ENCODE measurements around the gene PLCB1. TPM values are rescaled to one million over a fixed set of nuclear protein-coding genes. Genes with fewer than 3 reads are reported as not detected.

PLCB1 gene
- total RNA-seq, 1 experiment from 2014 or later: 6.8 TPM

DNA sequence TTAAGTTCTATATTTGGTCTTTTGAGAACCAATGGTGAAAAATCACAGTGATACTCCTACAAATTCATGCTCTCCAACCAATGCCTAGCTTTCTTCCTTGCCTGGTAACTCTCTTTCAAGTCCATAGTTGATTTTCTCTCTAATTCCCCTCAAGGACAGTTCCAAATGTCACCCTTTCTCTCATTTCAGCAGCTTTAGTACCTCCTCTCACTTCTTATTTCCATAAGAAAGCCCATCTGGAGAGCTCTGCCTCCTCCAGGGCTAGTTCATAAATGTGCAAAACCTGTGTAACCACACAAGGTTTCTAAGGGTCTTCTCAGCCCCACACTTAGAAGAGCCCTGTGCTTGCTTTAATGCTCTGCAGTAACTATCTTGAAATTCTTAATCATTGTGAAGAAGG lies 781.4 kb downstream of the PLCB1 start:
- CTCF ChIA-PET: no interaction called here
- Histone ChIP-seq H3K4me1 (ENCODE audit: insufficient read depth, low read length, poor library complexity, severe bottlenecking) (no peaks in the 10 kb centered on the region), H3K4me3 (ENCODE audit: low read depth, low read length, poor library complexity, severe bottlenecking) (no peak overlapping the region), H3K36me3 (ENCODE audit: insufficient read depth, low read length, poor library complexity, severe bottlenecking) (no peaks in the 10 kb centered on the region), H3K27me3 (replicated peaks; ENCODE audit: insufficient read depth, low read depth, low read length, poor library complexity) (no peaks in the 10 kb centered on the region), H3K27ac (ENCODE audit: low read depth, low read length, poor library complexity, severe bottlenecking) (no peak overlapping the region), H3K9me3 (ENCODE audit: low read depth, low read length, poor library complexity, severe bottlenecking) (no peaks in the 10 kb centered on the region)
- intact Hi-C loops (cut with micrococcal nuclease; ENCODE audit: unreplicated experiment): no loop called here
- TF ChIP-seq, protein P1, sequence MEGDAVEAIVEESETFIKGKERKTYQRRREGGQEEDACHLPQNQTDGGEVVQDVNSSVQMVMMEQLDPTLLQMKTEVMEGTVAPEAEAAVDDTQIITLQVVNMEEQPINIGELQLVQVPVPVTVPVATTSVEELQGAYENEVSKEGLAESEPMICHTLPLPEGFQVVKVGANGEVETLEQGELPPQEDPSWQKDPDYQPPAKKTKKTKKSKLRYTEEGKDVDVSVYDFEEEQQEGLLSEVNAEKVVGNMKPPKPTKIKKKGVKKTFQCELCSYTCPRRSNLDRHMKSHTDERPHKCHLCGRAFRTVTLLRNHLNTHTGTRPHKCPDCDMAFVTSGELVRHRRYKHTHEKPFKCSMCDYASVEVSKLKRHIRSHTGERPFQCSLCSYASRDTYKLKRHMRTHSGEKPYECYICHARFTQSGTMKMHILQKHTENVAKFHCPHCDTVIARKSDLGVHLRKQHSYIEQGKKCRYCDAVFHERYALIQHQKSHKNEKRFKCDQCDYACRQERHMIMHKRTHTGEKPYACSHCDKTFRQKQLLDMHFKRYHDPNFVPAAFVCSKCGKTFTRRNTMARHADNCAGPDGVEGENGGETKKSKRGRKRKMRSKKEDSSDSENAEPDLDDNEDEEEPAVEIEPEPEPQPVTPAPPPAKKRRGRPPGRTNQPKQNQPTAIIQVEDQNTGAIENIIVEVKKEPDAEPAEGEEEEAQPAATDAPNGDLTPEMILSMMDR (conservative IDR thresholded peaks at IDR 0.05; ENCODE audit: low read depth, low read length): no peak
- TF ChIP-seq EZH2 (IDR thresholded peaks at IDR 0.05; ENCODE audit: borderline replicate concordance, low read depth, low read length, poor library complexity, severe bottlenecking): no peak
- no peak for DNase-seq (ENCODE audit: low spot score)
- BruUV-seq (replicated peaks): no TSS peak
- POLR2A ChIA-PET (ENCODE audit: low non-redundant PET): no interaction called here

DNA sequence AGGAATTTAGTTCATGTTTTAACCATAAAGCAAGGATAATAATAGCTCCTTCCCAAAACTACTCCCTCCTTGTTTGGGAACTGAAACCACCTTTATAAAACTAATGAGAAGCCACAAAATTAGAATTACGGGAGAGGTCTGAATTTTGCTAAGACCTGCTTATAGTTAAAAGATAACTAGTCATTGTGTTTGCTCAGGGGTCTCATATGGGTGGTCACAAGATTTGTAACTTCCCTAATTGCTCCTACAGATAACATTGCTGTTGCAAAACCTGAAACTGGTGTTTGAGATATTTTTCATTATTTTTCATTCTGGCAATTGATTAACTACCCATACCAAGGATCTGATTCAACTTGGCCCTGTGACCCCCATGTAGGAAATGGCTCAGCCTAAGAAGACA lies 782.4 kb downstream of the PLCB1 start:
- no peak overlapping the region for H3K4me3 ChIP-seq (ENCODE audit: low read depth, low read length, poor library complexity, severe bottlenecking)
- H3K27ac ChIP-seq (ENCODE audit: low read depth, low read length, poor library complexity, severe bottlenecking): no peak overlapping the region
- no peaks in the 10 kb centered on the region for H3K27me3 ChIP-seq (replicated peaks; ENCODE audit: insufficient read depth, low read depth, low read length, poor library complexity)
- TF ChIP-seq, protein P1 (conservative IDR thresholded peaks at IDR 0.05; ENCODE audit: low read depth, low read length): no peak
- no peak for TF ChIP-seq EZH2 (IDR thresholded peaks at IDR 0.05; ENCODE audit: borderline replicate concordance, low read depth, low read length, poor library complexity, severe bottlenecking)
- intact Hi-C loops (cut with micrococcal nuclease; ENCODE audit: unreplicated experiment): no loop called here
- ChIA-PET POLR2A (ENCODE audit: low non-redundant PET) (no interaction called here), CTCF (no interaction called here)
- no peak for DNase-seq (ENCODE audit: low spot score)
- no peaks in the 10 kb centered on the region for H3K36me3 ChIP-seq (ENCODE audit: insufficient read depth, low read length, poor library complexity, severe bottlenecking)
- H3K9me3 ChIP-seq (ENCODE audit: low read depth, low read length, poor library complexity, severe bottlenecking): no peaks in the 10 kb centered on the region
- no TSS peak for BruUV-seq (replicated peaks)
- no peaks in the 10 kb centered on the region for H3K4me1 ChIP-seq (ENCODE audit: insufficient read depth, low read length, poor library complexity, severe bottlenecking)

DNA sequence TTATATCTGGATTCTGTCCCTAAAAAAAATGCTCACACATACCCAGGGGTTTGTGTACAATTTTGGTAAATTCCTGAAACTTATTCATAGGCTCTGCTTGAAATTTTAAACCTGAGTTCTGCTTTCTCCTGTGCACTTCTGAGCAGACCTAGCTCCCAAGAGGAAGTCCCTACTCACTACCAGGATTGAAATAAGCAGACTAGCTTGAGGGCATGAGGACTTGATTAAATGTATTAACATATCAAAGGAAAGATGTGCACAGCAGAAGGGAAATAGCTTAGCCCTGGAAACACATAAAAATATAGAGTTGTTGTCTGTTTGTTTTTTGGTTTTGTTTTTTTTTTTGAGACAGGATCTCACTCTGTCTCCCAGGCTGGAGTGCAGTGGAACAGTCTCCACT lies 785.0 kb downstream of the PLCB1 start:
- Histone ChIP-seq H3K9me3 (ENCODE audit: low read depth, low read length, poor library complexity, severe bottlenecking) (no peaks in the 10 kb centered on the region), H3K27ac (ENCODE audit: low read depth, low read length, poor library complexity, severe bottlenecking) (no peak overlapping the region), H3K36me3 (ENCODE audit: insufficient read depth, low read length, poor library complexity, severe bottlenecking) (no peaks in the 10 kb centered on the region), H3K27me3 (replicated peaks; ENCODE audit: insufficient read depth, low read depth, low read length, poor library complexity) (no peaks in the 10 kb centered on the region), H3K4me1 (ENCODE audit: insufficient read depth, low read length, poor library complexity, severe bottlenecking) (no peaks in the 10 kb centered on the region), H3K4me3 (ENCODE audit: low read depth, low read length, poor library complexity, severe bottlenecking) (no peak overlapping the region)
- CTCF ChIA-PET: interaction anchor here (0.6 kb wide), 1 partner anchor 182 kb away, joined by 4 read pairs; no protein-coding TSS in a partner anchor
- TF ChIP-seq, protein P1 (conservative IDR thresholded peaks at IDR 0.05; ENCODE audit: low read depth, low read length): no peak
- TF ChIP-seq EZH2 (IDR thresholded peaks at IDR 0.05; ENCODE audit: borderline replicate concordance, low read depth, low read length, poor library complexity, severe bottlenecking): no peak
- BruUV-seq (replicated peaks): no TSS peak
- POLR2A ChIA-PET (ENCODE audit: low non-redundant PET): no interaction called here
- intact Hi-C loops (cut with micrococcal nuclease; ENCODE audit: unreplicated experiment): no loop called here
- DNase-seq (ENCODE audit: low spot score): no peak
